HCT116 (cell line): ENCODE measurements around the gene DNAJC10. TPM values are rescaled to one million over a fixed set of nuclear protein-coding genes. Genes with fewer than 3 reads are reported as not detected.

Experiments
- ATAC-seq: fragments of 200-7000 bp; cut with Tn5 transposase; 2 replicates; pipeline ENCODE4 v1.9.1; 2020; ENCODE audit warnings: mild to moderate bottlenecking, moderate library complexity
- BruUV-seq: library from RNA; stranded (reverse); fragments of 400-500 nt; replicated peaks from 2 replicates; lab custom pipeline; 2021; lab: Mats Ljungman, UMichigan
- CTCF ChIA-PET: fragments of 300-600 bp; sonication (Branson Sonifier 250); formaldehyde crosslinking; loops from one replicate; lab custom pipeline; 2021; ENCODE audit warnings: antibody characterized with exemption; lab: Charles Lee
- POLR2A ChIA-PET: fragments of 300-600, 350-600 bp; sonication (Branson Sonifier 250); formaldehyde crosslinking; loops from one replicate; lab custom pipeline; 2021; ENCODE audit warnings: antibody characterized with exemption; lab: Charles Lee
- RAD21 ChIA-PET, 2 experiments: fragments of 300-600 bp; sonication (Branson Sonifier 250); formaldehyde crosslinking; loops; one replicate each; lab custom pipeline; 2023; ENCODE audit warnings: low total read pairs in 2 of 2; ENCODE audit not compliant: uncharacterized antibody in 2 of 2, unreplicated experiment in 2 of 2, low non-redundant PET in 1 of 2; lab: Charles Lee
- DNase-seq: peaks from one replicate; pipeline ENCODE4 v3.0.0-alpha.2; 2010; ENCODE audit warnings: low read depth, low spot score
- H2AFZ ChIP-seq: fragments of 200-600 bp; shearing (Covaris generic), sonication (generic); 2 replicates; pipeline ENCODE4 v1.6.1; 2017; ENCODE audit warnings: low read depth, mixed run types, mixed read lengths, antibody characterized with exemption, low read length; ENCODE audit not compliant: poor library complexity, severe bottlenecking
- H3K27ac ChIP-seq: 2 replicates; pipeline ENCODE4 v1.5.1; 2012; ENCODE audit warnings: low read depth, low read length
- H3K27me3 ChIP-seq: fragments of 200-600 bp; sonication (generic); 2 replicates; pipeline ENCODE4 v1.6.1; 2016; ENCODE audit warnings: mixed run types, low read length, mixed read lengths; ENCODE audit not compliant: insufficient read depth
- H3K36me3 ChIP-seq, 2 experiments: fragments of 200-500 bp in 1 of 2; fragments of 200-600 bp in 1 of 2; sonication (Bioruptor generic) in 1 of 2; sonication (generic) in 1 of 2; 2 replicates each; pipeline versions ENCODE4 v1.5.1 to v1.6.1; 2014 to 2016; ENCODE audit warnings: low read length in 2 of 2, inconsistent platforms in 1 of 2, mixed read lengths in 1 of 2, mixed run types in 1 of 2; ENCODE audit not compliant: insufficient read depth in 2 of 2, control insufficient read depth in 1 of 2
- H3K4me1 ChIP-seq, 2 experiments: fragments of 200-600 bp in 1 of 2; sonication (generic) in 1 of 2; 2 replicates each; pipeline versions ENCODE4 v1.5.1 to v1.6.1; 2012 to 2017; ENCODE audit warnings: low read length in 2 of 2, inconsistent platforms in 1 of 2, mild to moderate bottlenecking in 1 of 2, mixed read lengths in 1 of 2, mixed run types in 1 of 2, moderate library complexity in 1 of 2; ENCODE audit not compliant: insufficient read depth in 2 of 2, control insufficient read depth in 1 of 2
- H3K4me2 ChIP-seq: fragments of 200-600 bp; sonication (generic); 2 replicates; pipeline ENCODE4 v1.6.1; 2017; ENCODE audit warnings: mixed run types, low read length, mixed read lengths
- H3K4me3 ChIP-seq, 2 experiments: fragments of 200-600 bp in 1 of 2; sonication (generic) in 1 of 2; replicated peaks in 1 of 2; 2 replicates each; pipeline ENCODE4 v1.5.1; 2011 to 2016; ENCODE audit warnings: low read length in 2 of 2, control low read depth in 1 of 2, low read depth in 1 of 2, mild to moderate bottlenecking in 1 of 2, mixed read lengths in 1 of 2, mixed run types in 1 of 2
- H3K79me2 ChIP-seq: fragments of 200-600 bp; sonication (generic); 2 replicates; pipeline ENCODE4 v1.6.1; 2017; ENCODE audit warnings: mild to moderate bottlenecking, mixed run types, low read length, moderate library complexity, mixed read lengths; ENCODE audit not compliant: insufficient read depth
- H3K9ac ChIP-seq: fragments of 200-600 bp; sonication (generic); 2 replicates; pipeline ENCODE4 v1.6.1; 2016; ENCODE audit warnings: low read length, mixed read lengths
- H3K9me2 ChIP-seq: fragments of 200-600 bp; sonication (generic), shearing (Covaris generic); 2 replicates; pipeline ENCODE4 v1.6.1; 2017; ENCODE audit warnings: mixed run types, mild to moderate bottlenecking, moderate library complexity; ENCODE audit not compliant: insufficient read depth
- H3K9me3 ChIP-seq, 2 experiments: fragments of 200-500 bp in 1 of 2; fragments of 200-600 bp in 1 of 2; sonication (Bioruptor generic) in 1 of 2; sonication (generic) in 1 of 2; 2 replicates each; pipeline ENCODE4 v1.6.1; 2014 to 2017; ENCODE audit warnings: low read length in 2 of 2, mixed read lengths in 2 of 2, inconsistent platforms in 1 of 2, low read depth in 1 of 2, mild to moderate bottlenecking in 1 of 2, mixed run types in 1 of 2, moderate library complexity in 1 of 2; ENCODE audit not compliant: control insufficient read depth in 1 of 2, insufficient read depth in 1 of 2
- H4K20me1 ChIP-seq: fragments of 200-600 bp; sonication (generic), shearing (Covaris generic); 2 replicates; pipeline ENCODE4 v1.6.1; 2017; ENCODE audit warnings: mixed run types, mild to moderate bottlenecking, moderate library complexity; ENCODE audit not compliant: insufficient read depth
- CEBPB ChIP-seq: IDR thresholded peaks from 2 replicates; pipeline ENCODE4 v1.6.1; 2012; ENCODE audit warnings: low read depth
- EGR1 ChIP-seq: IDR thresholded peaks from 2 replicates; pipeline ENCODE4 v1.6.1; 2012; ENCODE audit warnings: low read depth
- EZH2 ChIP-seq: fragments of 200-600 bp; sonication (generic); IDR thresholded peaks from 2 replicates; pipeline ENCODE4 v1.6.1; 2017; ENCODE audit warnings: antibody characterized with exemption, mixed run types
- FOSL1 ChIP-seq: IDR thresholded peaks from 2 replicates; pipeline ENCODE4 v1.6.1; 2012; ENCODE audit warnings: low read depth
- JUND ChIP-seq: IDR thresholded peaks from 2 replicates; pipeline ENCODE4 v1.6.1; 2012
- SRF ChIP-seq: IDR thresholded peaks from 2 replicates; pipeline ENCODE4 v1.6.1; 2012; ENCODE audit warnings: low read depth
- TCF7L2 ChIP-seq: IDR thresholded peaks from 2 replicates; pipeline ENCODE4 v1.7.0; 2011; ENCODE audit warnings: borderline replicate concordance, inconsistent platforms; ENCODE audit not compliant: insufficient read depth, insufficient read length; ENCODE audit errors: extremely low read depth
- YY1 ChIP-seq: IDR thresholded peaks from 2 replicates; pipeline ENCODE4 v1.6.1; 2011; ENCODE audit warnings: low read length, low read depth, moderate library complexity, mild to moderate bottlenecking; ENCODE audit not compliant: insufficient replicate concordance; ENCODE audit errors: extremely low read depth
- intact Hi-C: fragments of 100-400 bp; cut with micrococcal nuclease; formaldehyde crosslinking; loops from 2 replicates; pipeline ENCODE4 v1.10.0; 2022
- total RNA-seq: library from RNA; stranded (reverse); gene quantifications from one replicate; pipeline ENCODE4 v1.2.1, GENCODE V29; 2021; ENCODE audit not compliant: unreplicated experiment
- TF ChIP-seq, protein P1 (sequence below): IDR thresholded peaks from 2 replicates; pipeline ENCODE4 v1.6.1; 2012
- TF ChIP-seq, protein P2 (sequence below), 3 experiments: fragments of 200-600 bp in 1 of 3; sonication (generic) in 1 of 3; IDR thresholded peaks in 2 of 3; conservative IDR thresholded peaks in 1 of 3; 2 replicates each; pipeline ENCODE4 v1.5.1; 2012 to 2017; ENCODE audit warnings: low read depth in 2 of 3, low read length in 2 of 3, antibody characterized with exemption in 1 of 3, borderline replicate concordance in 1 of 3, control low read depth in 1 of 3, mild to moderate bottlenecking in 1 of 3, mixed read lengths in 1 of 3, mixed run types in 1 of 3, moderate library complexity in 1 of 3; ENCODE audit not compliant: insufficient read depth in 1 of 3
- TF ChIP-seq, protein P3 (sequence below): IDR thresholded peaks from 2 replicates; pipeline ENCODE4 v1.6.1; 2012

DNAJC10 gene
- total RNA-seq, 1 experiment from 2014 or later = 80.4 TPM

DNA sequence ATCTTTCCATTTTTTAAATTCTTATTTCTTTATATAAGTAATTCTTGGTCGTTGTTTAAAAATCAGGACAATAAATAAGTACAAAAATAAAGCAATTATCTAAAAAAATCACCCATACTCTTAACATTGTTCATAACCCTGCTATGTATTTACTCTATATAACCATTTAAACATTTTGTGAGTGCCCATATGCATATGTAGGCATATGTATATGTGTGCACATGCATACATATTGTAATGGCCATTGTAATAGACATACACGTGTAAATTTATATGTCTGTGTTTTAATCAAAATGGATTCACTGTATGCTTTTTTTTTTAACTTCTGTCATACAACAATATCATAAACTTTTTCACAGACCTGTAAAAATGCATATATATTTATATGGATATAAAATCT, 25.6 kb downstream of the DNAJC10 start:
- Histone ChIP-seq H3K4me3 (no peak overlapping the region), H3K9me2 (no peaks in the 10 kb centered on the region)
- RAD21 ChIA-PET = no interaction called here
- no peak for TF ChIP-seq YY1
- TF ChIP-seq FOSL1 = no peak
- TF ChIP-seq, protein P1, sequence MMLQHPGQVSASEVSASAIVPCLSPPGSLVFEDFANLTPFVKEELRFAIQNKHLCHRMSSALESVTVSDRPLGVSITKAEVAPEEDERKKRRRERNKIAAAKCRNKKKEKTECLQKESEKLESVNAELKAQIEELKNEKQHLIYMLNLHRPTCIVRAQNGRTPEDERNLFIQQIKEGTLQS = no peak
- no peak for TF ChIP-seq CEBPB
- TF ChIP-seq EGR1 = no peak
- TF ChIP-seq, protein P2, sequence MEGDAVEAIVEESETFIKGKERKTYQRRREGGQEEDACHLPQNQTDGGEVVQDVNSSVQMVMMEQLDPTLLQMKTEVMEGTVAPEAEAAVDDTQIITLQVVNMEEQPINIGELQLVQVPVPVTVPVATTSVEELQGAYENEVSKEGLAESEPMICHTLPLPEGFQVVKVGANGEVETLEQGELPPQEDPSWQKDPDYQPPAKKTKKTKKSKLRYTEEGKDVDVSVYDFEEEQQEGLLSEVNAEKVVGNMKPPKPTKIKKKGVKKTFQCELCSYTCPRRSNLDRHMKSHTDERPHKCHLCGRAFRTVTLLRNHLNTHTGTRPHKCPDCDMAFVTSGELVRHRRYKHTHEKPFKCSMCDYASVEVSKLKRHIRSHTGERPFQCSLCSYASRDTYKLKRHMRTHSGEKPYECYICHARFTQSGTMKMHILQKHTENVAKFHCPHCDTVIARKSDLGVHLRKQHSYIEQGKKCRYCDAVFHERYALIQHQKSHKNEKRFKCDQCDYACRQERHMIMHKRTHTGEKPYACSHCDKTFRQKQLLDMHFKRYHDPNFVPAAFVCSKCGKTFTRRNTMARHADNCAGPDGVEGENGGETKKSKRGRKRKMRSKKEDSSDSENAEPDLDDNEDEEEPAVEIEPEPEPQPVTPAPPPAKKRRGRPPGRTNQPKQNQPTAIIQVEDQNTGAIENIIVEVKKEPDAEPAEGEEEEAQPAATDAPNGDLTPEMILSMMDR (IDR thresholded peaks at IDR 0.05 in 2 of 3, conservative IDR thresholded peaks at IDR 0.05 in 1 of 3; ENCODE audit: borderline replicate concordance in 1 of 3, insufficient read depth in 1 of 3, low read depth in 2 of 3, low read length in 2 of 3) = no peak
- TF ChIP-seq, protein P3, sequence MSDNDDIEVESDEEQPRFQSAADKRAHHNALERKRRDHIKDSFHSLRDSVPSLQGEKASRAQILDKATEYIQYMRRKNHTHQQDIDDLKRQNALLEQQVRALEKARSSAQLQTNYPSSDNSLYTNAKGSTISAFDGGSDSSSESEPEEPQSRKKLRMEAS = no peak
- TF ChIP-seq SRF = no peak
- no peak for TF ChIP-seq JUND
- TF ChIP-seq TCF7L2 = no peak
- no peak for TF ChIP-seq EZH2
- TF ChIP-seq, all 23 proteins: peak for 0
- Histone ChIP-seq H3K36me3 (peaks cover 32 to 40% of the 10 kb centered on the region in 2 experiments), H3K27ac (no peak overlapping the region), H3K4me1 (no peaks in the 10 kb centered on the region), H3K9ac (no peak overlapping the region), H4K20me1 (no peaks in the 10 kb centered on the region), H3K4me2 (no peak overlapping the region), H2AFZ (no peak overlapping the region), H3K9me3 (no peaks in the 10 kb centered on the region), H3K79me2 (no peaks in the 10 kb centered on the region), H3K27me3 (no peaks in the 10 kb centered on the region)
- ATAC-seq = no peak
- ChIA-PET CTCF (no interaction called here), POLR2A (no interaction called here)
- no TSS peak for BruUV-seq
- intact Hi-C loops = no loop called here
- DNase-seq = no peak
